Gastroesophageal sphincter (tissue), 3 donors: Measurements from ENCODE around the gene ATP11B.

ENCODE experiments used
- CTCF ChIP-seq, 4 experiments: fragments of 200-600 bp in 2 of 4; fragments of 450-650 bp in 2 of 4; sonication (generic) in 1 of 4; IDR thresholded peaks; one replicate each; pipeline ENCODE4 v1.5.1; 2017 to 2019; ENCODE audit warnings: antibody characterized with exemption in 4 of 4, mild to moderate bottlenecking in 2 of 4, moderate library complexity in 2 of 4
- EP300 ChIP-seq: sonication (generic); formaldehyde crosslinking; IDR thresholded peaks from one replicate; pipeline ENCODE4 v1.6.1; 2017; ENCODE audit warnings: antibody characterized with exemption, mild to moderate bottlenecking
- POLR2AphosphoS5 ChIP-seq: sonication (generic); formaldehyde crosslinking; IDR thresholded peaks from one replicate; pipeline ENCODE4 v1.6.1; 2017; ENCODE audit warnings: antibody characterized with exemption

GRCh38 chr3:182797876-182798275 lies 4.6 kb downstream of the ATP11B start:
- TF ChIP-seq CTCF (IDR thresholded peaks at IDR 0.05) (no peak), EP300 (no peak), POLR2AphosphoS5 (no peak)
